Activated naive CD4-positive, alpha-beta T cell treated with anti-CD3 and anti-CD28 coated beads, Interleukin-2, amount 50 U/mL, for 24 hours (primary cell): ENCODE data around the gene CDIP1.
A peak's percentile ranks its signal among the peaks of the same experiment; 100 is the strongest.

Source experiments
- H3K27ac Mint-ChIP-seq: one replicate; pipeline ENCODE4 v1.8.0; 2021; ENCODE audit warnings: mild to moderate bottlenecking, mixed read lengths
- H3K27me3 Mint-ChIP-seq: one replicate; pipeline ENCODE4 v1.8.0; 2021; ENCODE audit warnings: mixed read lengths
- H3K36me3 Mint-ChIP-seq: one replicate; pipeline ENCODE4 v1.8.0; 2021; ENCODE audit warnings: mixed read lengths
- H3K4me1 Mint-ChIP-seq: one replicate; pipeline ENCODE4 v1.8.0; 2021; ENCODE audit warnings: mixed read lengths
- H3K4me3 Mint-ChIP-seq: one replicate; pipeline ENCODE4 v1.8.0; 2021; ENCODE audit warnings: mild to moderate bottlenecking, mixed read lengths
- H3K9me3 Mint-ChIP-seq: one replicate; pipeline ENCODE4 v1.8.0; 2021; ENCODE audit warnings: mixed read lengths

The CDIP1 gene

GRCh38 chr16:4511441-4512082 is 27.0 kb downstream of the CDIP1 start:
- Mint-ChIP-seq H3K36me3 (peaks cover 15% of the 10 kb centered on the region), H3K9me3 (no peaks in the 10 kb centered on the region), H3K27me3 (no peaks in the 10 kb centered on the region), H3K27ac (peak overlapping the region; percentile 89), H3K4me1 (peaks cover 57% of the 10 kb centered on the region), H3K4me3 (no peak overlapping the region)

GRCh38 chr16:4510747-4511426 is 27.7 kb downstream of the CDIP1 start:
- no peak overlapping the region for H3K4me3 Mint-ChIP-seq
- H3K36me3 Mint-ChIP-seq, result peaks cover 15% of the 10 kb centered on the region
- H3K4me1 Mint-ChIP-seq, result peaks cover 60% of the 10 kb centered on the region
- H3K27me3 Mint-ChIP-seq, result no peaks in the 10 kb centered on the region
- no peaks in the 10 kb centered on the region for H3K9me3 Mint-ChIP-seq
- H3K27ac Mint-ChIP-seq, result peak overlapping the region; percentile 89

- Mint-ChIP-seq H3K4me3 (no peak overlapping the region), H3K27ac (no peak overlapping the region), H3K27me3 (no peaks in the 10 kb centered on the region), H3K36me3 (peaks cover 15% of the 10 kb centered on the region), H3K4me1 (peaks cover 60% of the 10 kb centered on the region), H3K9me3 (no peaks in the 10 kb centered on the region)
Measured at GRCh38 chr16:4510131-4510530, 28.4 kb downstream of the CDIP1 start.

- H3K27me3 Mint-ChIP-seq, result no peaks in the 10 kb centered on the region
- H3K9me3 Mint-ChIP-seq, result no peaks in the 10 kb centered on the region
- H3K27ac Mint-ChIP-seq, result no peak overlapping the region
- no peak overlapping the region for H3K4me3 Mint-ChIP-seq
- H3K36me3 Mint-ChIP-seq, result peaks cover 15% of the 10 kb centered on the region
- peaks cover 60% of the 10 kb centered on the region for H3K4me1 Mint-ChIP-seq
Measured at GRCh38 chr16:4509420-4509819, 29.2 kb downstream of the CDIP1 start.

GRCh38 chr16:4508806-4509205 is 29.8 kb downstream of the CDIP1 start:
- Mint-ChIP-seq H3K27ac (no peak overlapping the region), H3K27me3 (no peaks in the 10 kb centered on the region), H3K4me1 (peaks cover 61% of the 10 kb centered on the region), H3K36me3 (peaks cover 15% of the 10 kb centered on the region), H3K9me3 (no peaks in the 10 kb centered on the region), H3K4me3 (no peak overlapping the region)

- Mint-ChIP-seq H3K4me3 (no peak overlapping the region), H3K4me1 (peaks cover 66% of the 10 kb centered on the region), H3K27ac (peak overlapping the region; percentile 41), H3K36me3 (peaks cover 15% of the 10 kb centered on the region), H3K27me3 (no peaks in the 10 kb centered on the region), H3K9me3 (no peaks in the 10 kb centered on the region)
Measured at GRCh38 chr16:4507588-4508345, 30.8 kb downstream of the CDIP1 start.

- Mint-ChIP-seq H3K9me3 (no peaks in the 10 kb centered on the region), H3K27ac (peak overlapping the region; percentile 89), H3K4me1 (peaks cover 69% of the 10 kb centered on the region), H3K27me3 (no peaks in the 10 kb centered on the region), H3K36me3 (peaks cover 11% of the 10 kb centered on the region), H3K4me3 (peak overlapping the region; percentile 49)
Measured at GRCh38 chr16:4506450-4506849, 32.1 kb downstream of the CDIP1 start.

- H3K4me3 Mint-ChIP-seq, result peak overlapping the region; percentile 49
- peaks cover 6% of the 10 kb centered on the region for H3K36me3 Mint-ChIP-seq
- no peaks in the 10 kb centered on the region for H3K27me3 Mint-ChIP-seq
- H3K9me3 Mint-ChIP-seq, result no peaks in the 10 kb centered on the region
- peak overlapping the region; percentile 62 for H3K27ac Mint-ChIP-seq
- H3K4me1 Mint-ChIP-seq, result peaks cover 72% of the 10 kb centered on the region
Measured at GRCh38 chr16:4505356-4506147, 33.0 kb downstream of the CDIP1 start.

GRCh38 chr16:4501071-4501478 is 37.5 kb downstream of the CDIP1 start:
- Mint-ChIP-seq H3K27ac (peak overlapping the region; percentile 88), H3K9me3 (no peaks in the 10 kb centered on the region), H3K36me3 (no peaks in the 10 kb centered on the region), H3K4me3 (no peak overlapping the region), H3K4me1 (peaks cover 95% of the 10 kb centered on the region), H3K27me3 (no peaks in the 10 kb centered on the region)

GRCh38 chr16:4500272-4500671 is 38.3 kb downstream of the CDIP1 start:
- Mint-ChIP-seq H3K9me3 (no peaks in the 10 kb centered on the region), H3K27ac (no peak overlapping the region), H3K4me1 (peaks cover 95% of the 10 kb centered on the region), H3K4me3 (no peak overlapping the region), H3K27me3 (no peaks in the 10 kb centered on the region), H3K36me3 (no peaks in the 10 kb centered on the region)

- Mint-ChIP-seq H3K4me3 (no peak overlapping the region), H3K27ac (no peak overlapping the region), H3K36me3 (no peaks in the 10 kb centered on the region), H3K9me3 (no peaks in the 10 kb centered on the region), H3K27me3 (no peaks in the 10 kb centered on the region), H3K4me1 (peaks cover 95% of the 10 kb centered on the region)
Measured at GRCh38 chr16:4499196-4499555, 39.4 kb downstream of the CDIP1 start.

- Mint-ChIP-seq H3K27ac (no peak overlapping the region), H3K4me1 (peaks cover 94% of the 10 kb centered on the region), H3K27me3 (no peaks in the 10 kb centered on the region), H3K9me3 (no peaks in the 10 kb centered on the region), H3K4me3 (no peak overlapping the region), H3K36me3 (no peaks in the 10 kb centered on the region)
Measured at GRCh38 chr16:4498546-4499195, 39.9 kb downstream of the CDIP1 start.

GRCh38 chr16:4496305-4496704 is 42.3 kb downstream of the CDIP1 start:
- H3K27ac Mint-ChIP-seq, result no peak overlapping the region
- no peaks in the 10 kb centered on the region for H3K27me3 Mint-ChIP-seq
- H3K4me3 Mint-ChIP-seq, result no peak overlapping the region
- H3K36me3 Mint-ChIP-seq, result no peaks in the 10 kb centered on the region
- no peaks in the 10 kb centered on the region for H3K9me3 Mint-ChIP-seq
- H3K4me1 Mint-ChIP-seq, result peaks cover 88% of the 10 kb centered on the region

- H3K27ac Mint-ChIP-seq, result no peak overlapping the region
- H3K36me3 Mint-ChIP-seq, result no peaks in the 10 kb centered on the region
- H3K27me3 Mint-ChIP-seq, result no peaks in the 10 kb centered on the region
- no peaks in the 10 kb centered on the region for H3K9me3 Mint-ChIP-seq
- H3K4me1 Mint-ChIP-seq, result peaks cover 88% of the 10 kb centered on the region
- H3K4me3 Mint-ChIP-seq, result no peak overlapping the region
Measured at GRCh38 chr16:4495766-4496165, 42.8 kb downstream of the CDIP1 start.
